Sigmoid colon (tissue), 7 donors: Measurements from ENCODE around the gene IVD. TPM values are rescaled to one million over a fixed set of nuclear protein-coding genes. Genes with fewer than 3 reads are reported as not detected.

Experiments
- DNase-seq: peaks from one replicate; pipeline ENCODE4 v3.0.0-alpha.2; 2019
- H3K27ac ChIP-seq, 4 donors: fragments of 200-600 bp; sonication (generic); one replicate each; pipeline ENCODE4 v1.5.1; 2016 to 2019; ENCODE audit warnings: mild to moderate bottlenecking in 1 of 4
- H3K27me3 ChIP-seq, 3 donors: fragments of 200-600 bp; sonication (generic); one replicate each; pipeline ENCODE4 v1.5.1; 2019; ENCODE audit warnings: mild to moderate bottlenecking in 1 of 3
- H3K36me3 ChIP-seq, 4 donors: fragments of 200-600 bp; sonication (generic); one replicate each; pipeline ENCODE4 v1.5.1; 2016 to 2019
- H3K4me1 ChIP-seq, 4 donors: fragments of 200-600 bp; sonication (generic); one replicate each; pipeline ENCODE4 v1.5.1; 2017 to 2019
- H3K4me3 ChIP-seq, 4 donors: fragments of 200-600 bp; sonication (generic); one replicate each; pipeline ENCODE4 v1.5.1; 2017 to 2019; ENCODE audit warnings: mild to moderate bottlenecking in 2 of 4, moderate library complexity in 1 of 4
- H3K9me3 ChIP-seq, 4 donors: fragments of 200-600 bp in 3 of 4; sonication (generic) in 3 of 4; one replicate each; pipeline versions ENCODE4 v1.5.1 to v1.6.1; 2013 to 2019
- CTCF ChIP-seq, 4 experiments: fragments of 450-650 bp in 3 of 4; fragments of 200-600 bp in 1 of 4; IDR thresholded peaks; one replicate each; pipeline ENCODE4 v1.5.1; 2016 to 2019; ENCODE audit warnings: antibody characterized with exemption in 4 of 4, mild to moderate bottlenecking in 3 of 4, moderate library complexity in 2 of 4
- EP300 ChIP-seq, 4 donors: sonication (generic); formaldehyde crosslinking; IDR thresholded peaks; one replicate each; pipeline ENCODE4 v1.6.1; 2017; ENCODE audit warnings: antibody characterized with exemption in 4 of 4
- POLR2A ChIP-seq, 2 donors: fragments of 450-650 bp; IDR thresholded peaks; one replicate each; pipeline ENCODE4 v1.6.1; 2016; ENCODE audit warnings: antibody characterized with exemption in 2 of 2, mild to moderate bottlenecking in 2 of 2, moderate library complexity in 2 of 2
- POLR2AphosphoS5 ChIP-seq, 4 donors: sonication (generic); formaldehyde crosslinking; IDR thresholded peaks; one replicate each; pipeline ENCODE4 v1.6.1; 2017; ENCODE audit warnings: antibody characterized with exemption in 4 of 4
- WGBS, 2 donors: extraction: QIAGEN DNeasy Blood & Tissue Kit; methylation state at CpG; one replicate each; pipeline ENCODE4 v1.1.7; 2013; 5-methylcytosine and 5-hydroxymethylcytosine counted together
- intact Hi-C: fragments of 100-400 bp; cut with DNase I; formaldehyde crosslinking; loops from one replicate; pipeline ENCODE4 v1.15.1; 2023
- polyA plus RNA-seq, 3 donors: library from polyadenylated mRNA; stranded (reverse); fragments of 200-250 nt; gene quantifications; one replicate each; pipeline ENCODE4 v1.2.3, GENCODE V29; 2013
- total RNA-seq, 4 donors: library from RNA; depleted of rRNA; stranded (reverse); fragments of >200 nt; gene quantifications; one replicate each; pipeline ENCODE4 v1.1.0, GENCODE V29; 2016
- donor health status: healthy with polysubstance abuse.
- donor health status: Bipolar disorder and iron deficiency.
- donor health status: healthy.

IVD gene
- total and polyA plus RNA-seq, 7 donors: 28.8 to 59.9 (median 50.8) TPM

GRCh38 chr15:40381818-40382529, 23.6 kb upstream of the IVD start:
- Histone ChIP-seq H3K27ac (no peak overlapping the region), H3K9me3 (no peaks in the 10 kb centered on the region), H3K36me3 (peaks cover 0 to 7% (median 4%) of the 10 kb centered on the region in 4 donors), H3K4me1 (peaks cover 0 to 28% (median 18%) of the 10 kb centered on the region in 4 donors), H3K4me3 (no peak overlapping the region), H3K27me3 (no peaks in the 10 kb centered on the region)
- WGBS, 2 donors: 85 to 93% methylated on average over 11 of the region's 11 CpGs
- intact Hi-C loops: no loop called here
- no peak for TF ChIP-seq POLR2AphosphoS5 (IDR thresholded peaks at IDR 0.05)
- TF ChIP-seq CTCF (IDR thresholded peaks at IDR 0.05): no peak
- TF ChIP-seq EP300 (IDR thresholded peaks at IDR 0.05): no peak
- no peak for TF ChIP-seq POLR2A (IDR thresholded peaks at IDR 0.05)
- no peak for DNase-seq

DNA sequence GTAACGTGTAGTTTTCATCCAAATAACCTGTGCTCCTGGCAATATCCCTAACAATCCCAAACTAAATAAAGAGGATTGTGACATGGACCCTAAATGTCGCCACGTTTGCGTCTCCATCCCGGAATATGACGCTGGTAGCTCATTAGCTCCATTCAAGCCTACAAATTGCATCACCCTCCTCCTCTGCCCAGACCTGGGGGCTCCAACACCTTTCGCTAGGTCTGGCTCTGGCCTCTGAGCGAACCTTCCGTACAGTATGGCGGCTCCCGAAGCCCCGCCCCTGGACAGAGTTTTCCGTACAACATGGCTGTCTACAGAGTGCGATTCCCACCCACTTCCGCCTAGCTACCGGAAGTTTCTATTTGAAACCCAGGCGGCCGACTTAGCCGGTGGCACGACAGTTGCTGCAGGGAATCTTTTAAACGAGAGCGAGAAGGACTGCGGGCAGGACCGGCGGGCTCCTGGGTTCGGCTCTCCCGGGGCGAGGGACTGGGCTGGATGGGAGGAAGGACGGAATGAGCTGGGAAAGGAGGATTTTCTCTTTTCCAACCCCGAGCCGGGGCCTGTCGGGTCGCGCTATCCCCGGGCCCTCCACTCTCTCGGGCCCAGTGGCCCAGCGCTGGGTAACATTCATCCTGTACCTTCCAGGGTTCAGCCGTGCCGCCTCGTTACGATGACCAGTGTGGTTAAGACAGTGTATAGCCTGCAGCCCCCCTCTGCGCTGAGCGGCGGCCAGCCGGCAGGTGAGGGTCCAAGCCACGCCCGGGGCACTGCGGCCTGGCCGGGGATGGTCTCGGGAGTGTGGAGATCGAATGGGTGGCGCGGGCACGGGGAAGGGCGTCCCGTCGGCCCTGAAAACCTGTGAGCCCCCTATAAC, 22.8 kb upstream of the IVD start, which contains the start of gene KNSTRN:
Gene KNSTRN, plus strand, starts transcription at position 142 of the 877 bp plus-strand sequence. Its CDS starts 115 bp downstream, at position 257.
- Histone ChIP-seq H3K36me3 (peaks cover 0 to 11% (median 6%) of the 10 kb centered on the region in 4 donors), H3K27me3 (no peaks in the 10 kb centered on the region), H3K27ac (peak within 1 kb of the TSS in 3 of 4 donors; percentile 50 to 72 (median 61)), H3K4me3 (peak within 1 kb of the TSS; percentile 61 to 88 (median 78)), H3K4me1 (peaks cover 0 to 28% (median 18%) of the 10 kb centered on the region in 4 donors), H3K9me3 (no peaks in the 10 kb centered on the region)
- WGBS, 2 donors: 6 to 7% methylated on average over 57 of the region's 57 CpGs
- intact Hi-C loops: no loop called here
- TF ChIP-seq POLR2AphosphoS5 (IDR thresholded peaks at IDR 0.05) (peak in 3 of 4 donors; percentile 31 to 45 (median 34)), EP300 (IDR thresholded peaks at IDR 0.05) (no peak), POLR2A (IDR thresholded peaks at IDR 0.05) (no peak)
- peak; percentile 95 for DNase-seq

DNA sequence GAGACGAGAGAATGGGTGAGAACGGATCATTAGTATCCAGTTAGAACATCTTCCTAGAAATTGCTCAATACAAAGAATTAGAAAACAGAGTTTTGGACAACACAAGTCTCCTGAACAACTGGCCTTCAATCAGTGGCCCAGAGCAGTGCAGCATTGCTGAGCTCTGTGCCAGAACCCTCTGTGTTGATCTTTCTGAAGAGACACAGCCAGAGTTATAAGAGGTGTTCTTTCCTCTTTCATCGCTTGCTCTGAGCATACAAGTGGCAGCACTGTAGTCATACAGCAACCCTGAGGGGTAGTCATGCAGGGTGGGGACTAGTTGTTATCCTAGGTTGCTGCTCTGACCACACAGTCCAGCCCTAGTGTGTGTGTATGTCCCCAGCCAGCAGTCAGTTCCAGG, 19.1 kb upstream of the IVD start:
- TF ChIP-seq CTCF (IDR thresholded peaks at IDR 0.05) (no peak), POLR2AphosphoS5 (IDR thresholded peaks at IDR 0.05) (no peak), POLR2A (IDR thresholded peaks at IDR 0.05) (no peak), EP300 (IDR thresholded peaks at IDR 0.05) (no peak)
- no peaks in the 10 kb centered on the region for H3K27me3 ChIP-seq
- H3K4me3 ChIP-seq: no peak overlapping the region
- intact Hi-C loops: no loop called here
- no peak overlapping the region for H3K27ac ChIP-seq
- no peaks in the 10 kb centered on the region for H3K9me3 ChIP-seq
- peaks cover 4 to 37% (median 9%) of the 10 kb centered on the region in 4 donors for H3K36me3 ChIP-seq
- WGBS, 2 donors: 96% methylated on average over 3 of the region's 3 CpGs
- DNase-seq: no peak
- H3K4me1 ChIP-seq: peaks cover 0 to 16% (median 9%) of the 10 kb centered on the region in 4 donors

GRCh38 chr15:40388941-40389823, 16.4 kb upstream of the IVD start:
- Histone ChIP-seq H3K36me3 (peaks cover 6 to 65% (median 19%) of the 10 kb centered on the region in 4 donors), H3K4me3 (no peak overlapping the region), H3K27me3 (no peaks in the 10 kb centered on the region), H3K4me1 (no peaks in the 10 kb centered on the region), H3K27ac (no peak overlapping the region), H3K9me3 (no peaks in the 10 kb centered on the region)
- no peak for DNase-seq
- intact Hi-C loops: no loop called here
- TF ChIP-seq POLR2AphosphoS5 (IDR thresholded peaks at IDR 0.05) (no peak), EP300 (IDR thresholded peaks at IDR 0.05) (no peak), POLR2A (IDR thresholded peaks at IDR 0.05) (no peak), CTCF (IDR thresholded peaks at IDR 0.05) (no peak)
- 92 to 95% methylated on average over 13 of the region's 13 CpGs for WGBS, 2 donors
